Liver (tissue), 9 donors: Measurements from ENCODE around the gene SDR9C7. TPM values are rescaled to one million over a fixed set of nuclear protein-coding genes. Genes with fewer than 3 reads are reported as not detected.
"Not testable (repeated sequence)": the region's sequence is repeated elsewhere in the genome, so short reads cannot be mapped to it uniquely, and the experiment has no call there.

Experiments used
- DNase-seq: peaks from one replicate; pipeline ENCODE4 v3.0.0-alpha.2; 2017; ENCODE audit warnings: low spot score
- H3K27ac ChIP-seq, 2 donors: one replicate each; pipeline ENCODE4 v1.7.0; 2013; ENCODE audit warnings: inconsistent platforms in 2 of 2, low read length in 2 of 2, control low read depth in 1 of 2, low read depth in 1 of 2, mild to moderate bottlenecking in 1 of 2
- H3K27me3 ChIP-seq, 4 donors: one replicate each; pipeline versions ENCODE4 v1.6.1 to v1.7.0; 2013; ENCODE audit warnings: low read length in 3 of 4, inconsistent platforms in 1 of 4, mild to moderate bottlenecking in 1 of 4, moderate library complexity in 1 of 4; ENCODE audit not compliant: control insufficient read depth in 4 of 4, insufficient read depth in 4 of 4
- H3K36me3 ChIP-seq, 4 donors: one replicate each; pipeline versions ENCODE4 v1.6.1 to v1.7.0; 2013; ENCODE audit warnings: low read length in 3 of 4, mild to moderate bottlenecking in 3 of 4, low read depth in 1 of 4, moderate library complexity in 1 of 4; ENCODE audit not compliant: control insufficient read depth in 4 of 4, insufficient read depth in 3 of 4
- H3K4me1 ChIP-seq, 4 donors: one replicate each; pipeline versions ENCODE4 v1.6.1 to v1.7.0; 2013; ENCODE audit warnings: low read length in 3 of 4, mild to moderate bottlenecking in 3 of 4, moderate library complexity in 1 of 4; ENCODE audit not compliant: control insufficient read depth in 4 of 4, insufficient read depth in 4 of 4
- H3K4me3 ChIP-seq, 3 donors: one replicate each; pipeline versions ENCODE4 v1.6.1 to v1.7.0; 2013; ENCODE audit warnings: low read length in 3 of 3, control low read depth in 1 of 3, low read depth in 1 of 3, mild to moderate bottlenecking in 1 of 3
- H3K9ac ChIP-seq, 2 donors: one replicate each; pipeline ENCODE4 v1.7.0; 2013; ENCODE audit warnings: low read length in 2 of 2, mild to moderate bottlenecking in 2 of 2, moderate library complexity in 2 of 2, control low read depth in 1 of 2, low read depth in 1 of 2
- H3K9me3 ChIP-seq, 4 donors: one replicate each; pipeline versions ENCODE4 v1.6.1 to v1.7.0; 2013; ENCODE audit warnings: low read length in 3 of 4; ENCODE audit not compliant: control insufficient read depth in 4 of 4
- RXRA ChIP-seq, 2 donors: IDR thresholded peaks; 2 replicates each; pipeline ENCODE4 v1.6.1; 2017 to 2018; ENCODE audit warnings: antibody characterized with exemption in 2 of 2, mild to moderate bottlenecking in 1 of 2
- WGBS: extraction: QIAGEN DNeasy Blood & Tissue Kit; methylation state at CpG from one replicate; pipeline ENCODE4 v1.1.7; 2013; 5-methylcytosine and 5-hydroxymethylcytosine counted together
- polyA plus RNA-seq, 2 donors: library from polyadenylated mRNA; stranded (reverse) in 1 of 2; unstranded in 1 of 2; fragments of 200-250 nt in 1 of 2; fragments of >200 nt in 1 of 2; fragmentation: Nextera tagmentation in 1 of 2; extraction: Ambion mirVana in 1 of 2; gene quantifications; one replicate each; pipeline versions ENCODE4 v1.2.1 to v1.2.3, GENCODE V29; 2013 to 2015
- total RNA-seq, 2 donors: library from RNA; depleted of rRNA; stranded (reverse); fragments of >200 nt; gene quantifications; one replicate each; pipeline ENCODE4 v1.2.3, GENCODE V29; 2014
- TF ChIP-seq, protein P1 (sequence below): IDR thresholded peaks from 2 replicates; pipeline ENCODE4 v1.6.1; 2016; ENCODE audit warnings: antibody characterized with exemption
- donor health status: healthy.
- donor health status: healthy.
- donor health status: healthy.
- donor health status: healthy.
- donor health status: healthy.

The SDR9C7 gene
- total and polyA plus RNA-seq, 4 donors = not detected

DNA sequence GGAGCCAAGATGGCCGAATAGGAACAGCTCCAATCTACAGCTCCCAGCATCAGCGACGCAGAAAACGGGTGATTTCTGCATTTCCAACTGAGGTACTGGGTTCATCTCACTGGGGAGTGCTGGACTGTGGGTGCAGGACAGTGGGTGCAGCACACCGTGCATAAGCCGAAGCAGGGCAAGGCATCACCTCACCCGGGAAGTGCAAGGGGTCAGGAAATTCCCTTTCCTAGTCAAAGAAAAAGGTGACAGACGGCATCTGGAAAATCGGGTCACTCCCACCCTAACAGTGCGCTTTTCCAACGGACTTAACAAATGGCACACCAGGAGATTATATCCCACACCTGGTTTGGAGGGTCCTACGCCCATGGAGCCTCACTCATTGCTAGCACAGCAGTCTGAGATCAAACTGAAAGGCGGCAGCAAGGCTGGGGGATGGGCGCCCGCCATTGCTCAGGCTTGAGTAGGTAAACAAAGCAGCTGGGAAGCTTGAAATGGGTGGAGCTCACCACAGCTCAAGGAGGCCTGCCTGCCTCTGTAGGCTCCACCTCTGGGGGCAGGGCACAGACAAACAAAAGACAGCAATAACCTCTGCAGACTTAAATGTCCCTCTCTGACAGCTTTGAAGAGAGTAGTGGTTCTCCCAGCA is 31.9 kb upstream of the SDR9C7 start:
- not testable (repeated sequence) for H3K4me3 ChIP-seq

DNA sequence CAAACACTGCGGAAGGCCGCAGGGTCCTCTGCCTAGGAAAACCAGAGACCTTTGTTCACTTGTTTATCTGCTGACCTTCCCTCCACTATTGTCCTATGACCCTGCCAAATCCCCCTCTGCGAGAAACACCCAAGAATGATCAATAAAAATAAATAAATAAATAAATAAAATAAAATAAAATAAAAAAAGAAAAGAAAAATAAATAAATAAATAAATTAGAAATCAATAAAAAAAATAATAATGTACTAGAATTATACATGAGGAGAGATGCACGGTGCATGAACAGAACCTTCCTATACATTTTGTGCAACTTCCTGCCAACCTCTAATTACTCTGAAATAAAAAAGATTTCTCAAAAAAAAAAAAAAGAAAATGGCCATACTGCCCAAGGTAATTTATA is 30.9 kb upstream of the SDR9C7 start:
- not testable (repeated sequence) for H3K4me3 ChIP-seq, H3K4me1 ChIP-seq, H3K36me3 ChIP-seq, H3K9ac ChIP-seq, H3K27me3 ChIP-seq, H3K9me3 ChIP-seq, H3K27ac ChIP-seq, DNase-seq
- 88% methylated on average over 4 of the region's 4 CpGs for WGBS

More for the DNA sequence above, 31.9 kb upstream of the SDR9C7 start:
- not testable (repeated sequence) for DNase-seq, H3K27me3 ChIP-seq, H3K9ac ChIP-seq, H3K9me3 ChIP-seq, H3K36me3 ChIP-seq, H3K4me1 ChIP-seq, H3K27ac ChIP-seq
- 97% methylated on average over 15 of the region's 15 CpGs for WGBS

DNA sequence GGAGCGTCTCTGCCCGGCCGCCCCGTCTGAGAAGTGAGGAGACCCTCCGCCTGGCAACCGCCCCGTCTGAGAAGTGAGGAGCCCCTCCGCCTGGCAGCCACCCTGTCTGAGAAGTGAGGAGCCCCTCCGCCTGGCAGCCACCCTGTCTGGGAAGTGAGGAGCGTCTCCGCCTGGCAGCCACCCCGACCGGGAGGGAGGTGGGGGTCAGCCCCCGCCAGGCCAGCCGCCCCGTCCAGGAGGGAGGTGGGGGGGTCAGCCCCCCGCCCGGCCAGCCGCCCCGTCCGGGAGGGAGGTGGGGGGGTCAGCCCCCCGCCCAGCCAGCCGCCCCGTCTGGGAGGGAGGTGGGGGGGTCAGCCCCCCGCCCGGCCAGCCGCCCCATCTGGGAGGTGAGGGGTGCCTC is 29.3 kb upstream of the SDR9C7 start:
- not testable (repeated sequence) for H3K27me3 ChIP-seq, H3K9me3 ChIP-seq, H3K9ac ChIP-seq, H3K27ac ChIP-seq, H3K4me1 ChIP-seq, H3K4me3 ChIP-seq, DNase-seq, H3K36me3 ChIP-seq
- WGBS = 98% methylated on average over 23 of the region's 27 CpGs

DNA sequence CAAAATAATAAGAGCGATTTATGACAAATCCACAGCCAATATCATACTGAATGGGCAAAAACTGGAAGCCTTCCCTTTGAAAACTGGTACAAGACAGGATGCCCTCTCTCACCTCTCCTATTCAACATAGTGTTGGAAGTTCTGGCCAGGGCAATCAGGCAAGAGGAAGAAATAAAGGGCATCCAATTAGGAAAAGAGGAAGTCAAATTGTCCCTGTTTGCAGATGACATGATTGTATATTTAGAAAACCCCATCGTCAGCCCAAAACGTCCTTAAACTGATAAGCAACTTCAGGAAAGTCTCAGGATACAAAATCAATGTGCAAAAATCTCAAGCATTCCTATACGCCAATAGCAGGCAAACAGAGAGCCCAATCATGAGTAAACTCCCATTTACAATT is 28.0 kb upstream of the SDR9C7 start:
- 76% methylated on average over 4 of the region's 4 CpGs for WGBS
- not testable (repeated sequence) for DNase-seq, H3K9me3 ChIP-seq, H3K9ac ChIP-seq, H3K27ac ChIP-seq, H3K4me3 ChIP-seq, H3K27me3 ChIP-seq, H3K36me3 ChIP-seq
- H3K4me1 ChIP-seq = peaks cover 0 to 13% (median 10%) of the 10 kb centered on the region in 4 donors

DNA sequence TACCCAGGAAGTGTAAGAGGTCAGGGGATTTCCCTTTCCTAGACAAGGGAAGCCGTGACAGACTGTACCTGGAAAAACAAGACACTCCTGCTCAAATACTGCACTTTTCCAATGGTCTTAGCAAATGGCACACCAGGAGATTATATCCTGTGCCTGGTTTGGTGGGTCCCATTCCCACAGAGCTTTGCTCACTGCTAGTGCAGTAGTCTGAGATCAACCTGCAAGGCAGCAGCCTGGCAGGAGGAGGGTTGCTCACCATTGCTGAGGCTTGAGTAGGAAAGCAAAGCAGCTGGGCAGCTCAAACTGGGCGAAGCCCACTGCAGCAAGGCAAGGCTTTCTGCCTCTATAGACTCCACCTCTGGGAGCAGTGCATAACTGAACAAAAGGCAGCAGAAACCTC is 24.2 kb upstream of the SDR9C7 start:
- 55% methylated on average over 2 of the region's 2 CpGs for WGBS
- Histone ChIP-seq H3K27ac (peak overlapping the region; percentile 81 to 84), H3K4me3 (peak overlapping the region in 1 of 3 donors; percentile 93), H3K4me1 (peaks cover 3 to 33% (median 25%) of the 10 kb centered on the region in 4 donors), H3K27me3 (no peaks in the 10 kb centered on the region), H3K36me3 (peaks cover 0 to 20% (median 4%) of the 10 kb centered on the region in 4 donors), H3K9me3 (no peaks in the 10 kb centered on the region), H3K9ac (no peak overlapping the region)
- TF ChIP-seq, protein P1, sequence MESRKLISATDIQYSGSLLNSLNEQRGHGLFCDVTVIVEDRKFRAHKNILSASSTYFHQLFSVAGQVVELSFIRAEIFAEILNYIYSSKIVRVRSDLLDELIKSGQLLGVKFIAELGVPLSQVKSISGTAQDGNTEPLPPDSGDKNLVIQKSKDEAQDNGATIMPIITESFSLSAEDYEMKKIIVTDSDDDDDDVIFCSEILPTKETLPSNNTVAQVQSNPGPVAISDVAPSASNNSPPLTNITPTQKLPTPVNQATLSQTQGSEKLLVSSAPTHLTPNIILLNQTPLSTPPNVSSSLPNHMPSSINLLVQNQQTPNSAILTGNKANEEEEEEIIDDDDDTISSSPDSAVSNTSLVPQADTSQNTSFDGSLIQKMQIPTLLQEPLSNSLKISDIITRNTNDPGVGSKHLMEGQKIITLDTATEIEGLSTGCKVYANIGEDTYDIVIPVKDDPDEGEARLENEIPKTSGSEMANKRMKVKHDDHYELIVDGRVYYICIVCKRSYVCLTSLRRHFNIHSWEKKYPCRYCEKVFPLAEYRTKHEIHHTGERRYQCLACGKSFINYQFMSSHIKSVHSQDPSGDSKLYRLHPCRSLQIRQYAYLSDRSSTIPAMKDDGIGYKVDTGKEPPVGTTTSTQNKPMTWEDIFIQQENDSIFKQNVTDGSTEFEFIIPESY = peak; percentile 7
- no peak for TF ChIP-seq RXRA (IDR thresholded peaks at IDR 0.05)
- no peak for DNase-seq
